Gastrocnemius medialis (tissue), 4 donors: ENCODE results near the gene WEE1. TPM values are rescaled to one million over a fixed set of nuclear protein-coding genes. Genes with fewer than 3 reads are reported as not detected.

Experiments used
- ATAC-seq, 2 donors: fragments of 150-250 bp; one replicate each; pipeline ENCODE4 v1.9.1; 2016
- DNase-seq, 2 donors: peaks; one replicate each; pipeline ENCODE4 v3.0.0-alpha.2; 2019
- H3K27ac ChIP-seq, 4 donors: fragments of 200-600 bp; sonication (generic); 1 replicate in 1 of 4; 2 replicates in 3 of 4; pipeline ENCODE4 v1.5.1; 2016 to 2018; ENCODE audit warnings: mild to moderate bottlenecking in 2 of 4, moderate library complexity in 1 of 4
- H3K27me3 ChIP-seq, 3 donors: fragments of 200-600 bp; sonication (generic) in 2 of 3; 1 replicate in 1 of 3; 2 replicates in 2 of 3; pipeline versions ENCODE4 v1.5.1 to v1.6.0; 2016 to 2019; ENCODE audit warnings: mild to moderate bottlenecking in 1 of 3, moderate library complexity in 1 of 3
- H3K36me3 ChIP-seq, 2 donors: fragments of 200-600 bp; sonication (generic) in 1 of 2; one replicate each; pipeline ENCODE4 v1.5.1; 2017 to 2018
- H3K4me1 ChIP-seq, 2 donors: fragments of 200-600 bp; sonication (generic) in 1 of 2; one replicate each; pipeline ENCODE4 v1.5.1; 2016 to 2017; ENCODE audit warnings: mild to moderate bottlenecking in 2 of 2
- H3K4me3 ChIP-seq, 4 donors: fragments of 200-600 bp; sonication (generic) in 3 of 4; 1 replicate in 1 of 4; 2 replicates in 3 of 4; pipeline ENCODE4 v1.5.1; 2016 to 2019; ENCODE audit warnings: mild to moderate bottlenecking in 2 of 4
- H3K9me3 ChIP-seq, 3 donors: fragments of 200-600 bp; sonication (generic) in 2 of 3; 1 replicate in 1 of 3; 2 replicates in 2 of 3; pipeline ENCODE4 v1.5.1; 2016 to 2019
- CTCF ChIP-seq, 5 experiments: fragments of 450-650 bp in 3 of 5; fragments of 200-600 bp in 2 of 5; sonication (generic) in 2 of 5; IDR thresholded peaks in 4 of 5; conservative IDR thresholded peaks in 1 of 5; 1 replicate in 4 of 5; 2 replicates in 1 of 5; pipeline ENCODE4 v1.5.1; 2016 to 2019; ENCODE audit warnings: antibody characterized with exemption in 5 of 5, mild to moderate bottlenecking in 3 of 5, moderate library complexity in 3 of 5
- POLR2A ChIP-seq, 2 donors: fragments of 450-650 bp; IDR thresholded peaks; one replicate each; pipeline ENCODE4 v1.6.1; 2017; ENCODE audit warnings: antibody characterized with exemption in 2 of 2, mild to moderate bottlenecking in 2 of 2, moderate library complexity in 2 of 2
- in situ Hi-C, 4 donors: fragments of 200-750 bp; cut with MboI; loops; one replicate each; pipeline versions ENCODE4 v1.15.0 to v1.8.0; 2017; ENCODE audit warnings: low sequenced_read_pairs in 4 of 4
- intact Hi-C: fragments of 100-400 bp; cut with DNase I; formaldehyde crosslinking; loops from one replicate; pipeline ENCODE4 v1.15.1; 2023; ENCODE audit warnings: low total_unique reads
- total RNA-seq, 4 donors: library from RNA; depleted of rRNA; stranded (reverse); fragments of >200 nt; gene quantifications; one replicate each; pipeline versions ENCODE4 v1.1.0 to v1.2.3, GENCODE V29; 2016

Gene WEE1
- total RNA-seq, 4 donors from 2014 or later: 6.8 to 16.2 (median 10.6) TPM

GRCh38 chr11:9568161-9568853, 5.2 kb upstream of the WEE1 start:
- H3K27me3 ChIP-seq: no peaks in the 10 kb centered on the region
- no peak overlapping the region for H3K4me3 ChIP-seq
- intact Hi-C loops (no loop called here), in situ Hi-C loops (no loop called here)
- H3K4me1 ChIP-seq: peaks cover 10 to 14% of the 10 kb centered on the region in 2 donors
- TF ChIP-seq CTCF (IDR thresholded peaks at IDR 0.05 in 4 of 5, conservative IDR thresholded peaks at IDR 0.05 in 1 of 5) (no peak), POLR2A (IDR thresholded peaks at IDR 0.05) (no peak)
- H3K9me3 ChIP-seq: no peaks in the 10 kb centered on the region
- DNase-seq (no peak), ATAC-seq (no peak)
- H3K36me3 ChIP-seq: no peaks in the 10 kb centered on the region
- H3K27ac ChIP-seq: peak overlapping the region; percentile 77 to 85 (median 80)

GRCh38 chr11:9568854-9569587, 4.4 kb upstream of the WEE1 start:
- no peaks in the 10 kb centered on the region for H3K27me3 ChIP-seq
- peak overlapping the region; percentile 77 to 85 (median 80) for H3K27ac ChIP-seq
- peak overlapping the region in 2 of 4 donors; percentile 7 to 12 for H3K4me3 ChIP-seq
- in situ Hi-C loops: no loop called here
- H3K9me3 ChIP-seq: no peaks in the 10 kb centered on the region
- intact Hi-C loops: no loop called here
- H3K4me1 ChIP-seq: peaks cover 10 to 14% of the 10 kb centered on the region in 2 donors
- DNase-seq: peak in 1 of 2 donors; percentile 50
- ATAC-seq: peak; percentile 14 to 16
- H3K36me3 ChIP-seq: no peaks in the 10 kb centered on the region
- TF ChIP-seq CTCF (IDR thresholded peaks at IDR 0.05 in 4 of 5, conservative IDR thresholded peaks at IDR 0.05 in 1 of 5) (no peak), POLR2A (IDR thresholded peaks at IDR 0.05) (peak; percentile 41 to 53)

- no peak for DNase-seq
- in situ Hi-C loops (no loop called here), intact Hi-C loops (loop anchor here (5.0 kb wide), 1 partner anchor 107 kb away; the partner anchor contains the start of gene ZNF143)
- TF ChIP-seq POLR2A (IDR thresholded peaks at IDR 0.05) (no peak), CTCF (IDR thresholded peaks at IDR 0.05 in 4 of 5, conservative IDR thresholded peaks at IDR 0.05 in 1 of 5) (no peak)
- ATAC-seq: no peak
- H3K4me3 ChIP-seq: peak overlapping the region in 1 of 4 donors; percentile 7
- peak overlapping the region; percentile 77 to 85 (median 80) for H3K27ac ChIP-seq
- H3K27me3 ChIP-seq: no peaks in the 10 kb centered on the region
- H3K36me3 ChIP-seq: no peaks in the 10 kb centered on the region
- H3K9me3 ChIP-seq: no peaks in the 10 kb centered on the region
- peaks cover 10 to 14% of the 10 kb centered on the region in 2 donors for H3K4me1 ChIP-seq
Measured at GRCh38 chr11:9569588-9570164, 3.8 kb upstream of the WEE1 start.

- no peaks in the 10 kb centered on the region for H3K27me3 ChIP-seq
- peaks cover 15 to 18% of the 10 kb centered on the region in 2 donors for H3K4me1 ChIP-seq
- no peaks in the 10 kb centered on the region for H3K36me3 ChIP-seq
- no peak overlapping the region for H3K4me3 ChIP-seq
- DNase-seq (no peak), ATAC-seq (no peak)
- in situ Hi-C loops (no loop called here), intact Hi-C loops (loop anchor here (5.0 kb wide), 1 partner anchor 108 kb away; the partner anchor contains the start of gene ZNF143)
- peak overlapping the region; percentile 77 to 85 (median 80) for H3K27ac ChIP-seq
- no peaks in the 10 kb centered on the region for H3K9me3 ChIP-seq
- TF ChIP-seq POLR2A (IDR thresholded peaks at IDR 0.05) (no peak), CTCF (IDR thresholded peaks at IDR 0.05 in 4 of 5, conservative IDR thresholded peaks at IDR 0.05 in 1 of 5) (no peak)
Measured at GRCh38 chr11:9570313-9571025, 3.0 kb upstream of the WEE1 start.
